PC-9 (cell line): ENCODE results near the gene PPP1R1A. TPM values are rescaled to one million over a fixed set of nuclear protein-coding genes. Genes with fewer than 3 reads are reported as not detected.

Source experiments
- BruUV-seq: library from RNA; stranded (reverse); fragments of 400-500 nt; replicated peaks from 2 replicates; lab custom pipeline; 2021; lab: Mats Ljungman, UMichigan
- CTCF ChIA-PET: fragments of 300-600 bp; sonication (Branson Sonifier 250); formaldehyde crosslinking; loops from one replicate; lab custom pipeline; 2022; ENCODE audit warnings: antibody characterized with exemption; lab: Charles Lee
- POLR2A ChIA-PET: fragments of 300-600 bp; sonication (Branson Sonifier 250); formaldehyde crosslinking; loops from one replicate; lab custom pipeline; 2022; ENCODE audit warnings: antibody characterized with exemption; ENCODE audit not compliant: unreplicated experiment; lab: Charles Lee
- DNase-seq, 2 experiments: peaks; one replicate each; pipeline versions ENCODE4 v3.0.0 to v3.0.0-alpha.2; 2015 to 2022; ENCODE audit warnings: mixed read lengths in 1 of 2
- H2AFZ ChIP-seq: fragments of 200-600 bp; sonication (generic); 2 replicates; pipeline ENCODE4 v1.8.1; 2017; ENCODE audit warnings: antibody characterized with exemption
- H3F3A ChIP-seq: fragments of 200-600 bp; sonication (generic); 2 replicates; pipeline ENCODE4 v1.8.1; 2017; ENCODE audit warnings: antibody characterized with exemption, mild to moderate bottlenecking, low read depth; ENCODE audit not compliant: insufficient read depth
- H3K27ac ChIP-seq: fragments of 200-600 bp; sonication (generic); 2 replicates; pipeline ENCODE4 v1.6.1; 2016; ENCODE audit warnings: mixed run types
- H3K27me3 ChIP-seq: fragments of 200-600 bp; sonication (generic); 2 replicates; pipeline ENCODE4 v1.6.1; 2016; ENCODE audit warnings: low read depth, mixed run types; ENCODE audit not compliant: insufficient read depth
- H3K36me3 ChIP-seq: fragments of 200-600 bp; sonication (generic); 2 replicates; pipeline ENCODE4 v1.6.1; 2016; ENCODE audit warnings: low read depth, mixed run types
- H3K4me1 ChIP-seq: fragments of 200-600 bp; sonication (generic); replicated peaks from 2 replicates; pipeline ENCODE4 v1.6.1; 2016; ENCODE audit warnings: mixed run types; ENCODE audit not compliant: insufficient read depth
- H3K4me2 ChIP-seq: fragments of 200-600 bp; sonication (generic); 2 replicates; pipeline ENCODE4 v1.6.1; 2017; ENCODE audit warnings: mixed run types
- H3K4me3 ChIP-seq: fragments of 200-600 bp; sonication (generic); 2 replicates; pipeline ENCODE4 v1.6.1; 2016; ENCODE audit warnings: mixed run types
- H3K79me2 ChIP-seq: fragments of 200-600 bp; sonication (generic); 2 replicates; pipeline ENCODE4 v1.6.1; 2017; ENCODE audit warnings: low read depth, mixed run types
- H3K9me2 ChIP-seq: fragments of 200-600 bp; sonication (generic); 2 replicates; pipeline ENCODE4 v1.8.1; 2017; ENCODE audit warnings: mild to moderate bottlenecking; ENCODE audit not compliant: insufficient read depth
- H3K9me3 ChIP-seq: fragments of 200-600 bp; sonication (generic); 2 replicates; pipeline ENCODE4 v1.8.1; 2016; ENCODE audit warnings: low read depth; ENCODE audit not compliant: insufficient read depth
- H4K20me1 ChIP-seq: fragments of 200-600 bp; sonication (generic); 2 replicates; pipeline ENCODE4 v1.8.1; 2017; ENCODE audit not compliant: insufficient read depth
- CTCF ChIP-seq: fragments of 200-600 bp; sonication (generic); conservative IDR thresholded peaks from 2 replicates; pipeline ENCODE4 v1.6.1; 2017; ENCODE audit warnings: mixed run types, antibody characterized with exemption, mild to moderate bottlenecking, moderate library complexity
- EZH2 ChIP-seq: fragments of 200-600 bp; sonication (generic); IDR thresholded peaks from 2 replicates; pipeline ENCODE4 v1.8.0; 2017; ENCODE audit warnings: antibody characterized with exemption, low read depth
- intact Hi-C: fragments of 100-400 bp; cut with micrococcal nuclease; formaldehyde crosslinking; loops from one replicate; pipeline ENCODE4 v1.10.0; 2022; ENCODE audit not compliant: unreplicated experiment
- total RNA-seq: library from RNA; stranded (reverse); gene quantifications from 2 replicates; pipeline ENCODE4 v1.2.3, GENCODE V29; 2021

PPP1R1A gene
- total RNA-seq, 1 experiment from 2014 or later = not detected

- no peaks in the 10 kb centered on the region for H3K36me3 ChIP-seq
- POLR2A ChIA-PET = no interaction called here
- H3K9me2 ChIP-seq = no peaks in the 10 kb centered on the region
- no peak for DNase-seq
- H3F3A ChIP-seq = no peaks in the 10 kb centered on the region
- no peak overlapping the region for H3K4me2 ChIP-seq
- no TSS peak for BruUV-seq
- H3K4me1 ChIP-seq = no peaks in the 10 kb centered on the region
- intact Hi-C loops = no loop called here
- CTCF ChIA-PET = no interaction called here
- no peaks in the 10 kb centered on the region for H3K9me3 ChIP-seq
- no peak overlapping the region for H3K27ac ChIP-seq
- no peaks in the 10 kb centered on the region for H4K20me1 ChIP-seq
- no peaks in the 10 kb centered on the region for H3K79me2 ChIP-seq
- H2AFZ ChIP-seq = no peak overlapping the region
- H3K27me3 ChIP-seq = peaks cover 52% of the 10 kb centered on the region
- TF ChIP-seq EZH2 (no peak), CTCF (no peak)
- H3K4me3 ChIP-seq = no peak overlapping the region
These were observed 23.3 kb upstream of the PPP1R1A start for GRCh38 chr12:54611715-54612149.

GRCh38 chr12:54608769-54609168, 20.3 kb upstream of the PPP1R1A start:
- no peak overlapping the region for H3K4me3 ChIP-seq
- no peaks in the 10 kb centered on the region for H3K9me2 ChIP-seq
- no peaks in the 10 kb centered on the region for H3K36me3 ChIP-seq
- H3K4me1 ChIP-seq = no peaks in the 10 kb centered on the region
- no peak overlapping the region for H3K4me2 ChIP-seq
- no TSS peak for BruUV-seq
- ChIA-PET POLR2A (no interaction called here), CTCF (no interaction called here)
- no peaks in the 10 kb centered on the region for H3F3A ChIP-seq
- DNase-seq = no peak
- peaks cover 32% of the 10 kb centered on the region for H3K27me3 ChIP-seq
- H3K27ac ChIP-seq = no peak overlapping the region
- TF ChIP-seq CTCF = no peak
- TF ChIP-seq EZH2 = no peak
- H2AFZ ChIP-seq = no peak overlapping the region
- intact Hi-C loops = loop anchor here (10.0 kb wide), 1 partner anchor 346 kb away; no protein-coding TSS in a partner anchor
- H4K20me1 ChIP-seq = no peaks in the 10 kb centered on the region
- H3K79me2 ChIP-seq = no peaks in the 10 kb centered on the region
- no peaks in the 10 kb centered on the region for H3K9me3 ChIP-seq

GRCh38 chr12:54608156-54608555, 19.7 kb upstream of the PPP1R1A start:
- ChIA-PET CTCF (no interaction called here), POLR2A (no interaction called here)
- intact Hi-C loops = loop anchor here (10.0 kb wide), 1 partner anchor 347 kb away; no protein-coding TSS in a partner anchor
- no peaks in the 10 kb centered on the region for H3K79me2 ChIP-seq
- H3K9me2 ChIP-seq = no peaks in the 10 kb centered on the region
- H3K4me3 ChIP-seq = no peak overlapping the region
- H3K27me3 ChIP-seq = peaks cover 29% of the 10 kb centered on the region
- BruUV-seq = no TSS peak
- no peaks in the 10 kb centered on the region for H4K20me1 ChIP-seq
- no peak for TF ChIP-seq CTCF
- TF ChIP-seq EZH2 = no peak
- DNase-seq = no peak
- no peaks in the 10 kb centered on the region for H3K4me1 ChIP-seq
- H2AFZ ChIP-seq = no peak overlapping the region
- H3K4me2 ChIP-seq = no peak overlapping the region
- no peak overlapping the region for H3K27ac ChIP-seq
- H3K9me3 ChIP-seq = no peaks in the 10 kb centered on the region
- H3K36me3 ChIP-seq = no peaks in the 10 kb centered on the region
- no peaks in the 10 kb centered on the region for H3F3A ChIP-seq
